ENCODE results near the gene RRP15. TPM values are rescaled to one million over a fixed set of nuclear protein-coding genes. Genes with fewer than 3 reads are reported as not detected.

Gene RRP15, protein sequence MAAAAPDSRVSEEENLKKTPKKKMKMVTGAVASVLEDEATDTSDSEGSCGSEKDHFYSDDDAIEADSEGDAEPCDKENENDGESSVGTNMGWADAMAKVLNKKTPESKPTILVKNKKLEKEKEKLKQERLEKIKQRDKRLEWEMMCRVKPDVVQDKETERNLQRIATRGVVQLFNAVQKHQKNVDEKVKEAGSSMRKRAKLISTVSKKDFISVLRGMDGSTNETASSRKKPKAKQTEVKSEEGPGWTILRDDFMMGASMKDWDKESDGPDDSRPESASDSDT
- 10 to 100 TPM; 25.8 to 26.4 TPM for total RNA-seq
- long read RNA-seq, donor 1, full-length matches to known transcripts: 2 of 4 reads
- long read RNA-seq, donor 1, partial matches to known transcripts: 2 of 4 reads
- long read RNA-seq, donor 1, other reads (novel, unspliced or antisense): 0 of 4 reads
- long read RNA-seq, donor 2, full-length matches to known transcripts: 10 of 12 reads
- long read RNA-seq, donor 2, partial matches to known transcripts: 0 of 12 reads
- long read RNA-seq, donor 2, other reads (novel, unspliced or antisense): 2 of 12 reads

- peak; percentile 96 for DNase-seq (ENCODE audit: low spot score)
- intact Hi-C loops (cut with DNase I): no loop called here
These were observed at the start of gene RRP15 for GRCh38 chr1:218284917-218285635. Gene RRP15, plus strand, starts transcription at chr1:218285293. Its CDS starts 24 bp downstream, at chr1:218285317.

DNA sequence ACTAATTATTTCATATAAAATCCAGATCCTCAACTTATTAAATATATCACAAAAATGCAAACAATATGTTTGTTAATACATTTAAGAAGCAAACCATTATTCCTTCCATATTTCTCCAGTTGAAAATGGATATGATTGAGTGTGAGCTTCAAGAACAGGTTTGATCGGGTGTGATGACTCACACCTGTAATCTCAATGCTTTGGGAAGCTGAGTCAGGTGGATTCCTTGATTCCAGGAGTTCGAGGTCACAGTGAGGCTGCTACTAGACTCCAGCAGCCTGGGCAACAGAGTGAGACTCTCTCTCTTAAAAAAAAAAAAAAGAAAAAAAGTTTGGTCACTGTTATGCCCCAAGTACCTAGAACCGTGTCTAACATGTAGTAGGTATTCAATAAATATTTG lies 42.9 kb upstream of the RRP15 start:
- intact Hi-C loops (cut with DNase I): no loop called here
- no peak for DNase-seq (ENCODE audit: low spot score)

- no peak for DNase-seq (ENCODE audit: low spot score)
- intact Hi-C loops (cut with DNase I): no loop called here
These were observed 37.8 kb upstream of the RRP15 start for GRCh38 chr1:218247339-218247738.

DNA sequence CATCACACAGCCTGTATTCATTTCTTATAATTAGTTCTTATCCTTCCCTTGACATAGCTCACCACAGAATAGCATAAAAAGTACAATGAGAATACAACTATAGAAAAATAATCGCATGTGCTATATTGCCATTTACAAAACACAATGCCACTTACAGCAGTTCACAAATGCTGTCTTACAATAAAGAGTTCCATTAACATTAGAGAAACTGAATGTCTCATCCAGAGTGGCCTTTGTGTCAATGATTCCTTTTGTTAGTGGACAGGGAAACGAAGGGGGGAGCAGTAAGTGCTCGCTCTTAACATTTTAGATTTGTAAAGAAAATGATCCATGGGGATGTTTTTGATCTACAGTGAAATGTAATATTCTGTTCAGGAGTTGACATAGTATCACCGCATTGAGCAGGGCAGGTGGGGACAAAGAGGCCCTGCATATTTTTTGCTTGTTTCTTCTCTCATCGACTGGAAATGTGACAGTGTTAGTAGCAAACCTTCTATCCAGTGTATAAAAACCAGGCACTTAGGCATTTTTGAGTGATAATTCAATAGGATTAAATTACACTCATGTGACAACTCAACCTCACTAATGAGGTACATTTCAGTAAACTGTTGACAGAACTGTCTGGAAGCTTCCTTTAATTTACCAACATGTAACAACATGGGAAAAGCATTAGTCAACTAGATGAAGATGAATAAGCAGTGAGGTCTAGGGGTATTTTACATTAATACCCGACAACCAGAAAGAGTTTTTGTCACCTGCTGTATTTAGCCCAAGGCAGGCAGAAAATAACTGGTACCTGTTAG lies 35.6 kb upstream of the RRP15 start:
- DNase-seq (ENCODE audit: low spot score): no peak
- intact Hi-C loops (cut with DNase I): no loop called here

GRCh38 chr1:218250492-218250891 lies 34.6 kb upstream of the RRP15 start:
- DNase-seq (ENCODE audit: low spot score): no peak
- intact Hi-C loops (cut with DNase I): no loop called here

DNA sequence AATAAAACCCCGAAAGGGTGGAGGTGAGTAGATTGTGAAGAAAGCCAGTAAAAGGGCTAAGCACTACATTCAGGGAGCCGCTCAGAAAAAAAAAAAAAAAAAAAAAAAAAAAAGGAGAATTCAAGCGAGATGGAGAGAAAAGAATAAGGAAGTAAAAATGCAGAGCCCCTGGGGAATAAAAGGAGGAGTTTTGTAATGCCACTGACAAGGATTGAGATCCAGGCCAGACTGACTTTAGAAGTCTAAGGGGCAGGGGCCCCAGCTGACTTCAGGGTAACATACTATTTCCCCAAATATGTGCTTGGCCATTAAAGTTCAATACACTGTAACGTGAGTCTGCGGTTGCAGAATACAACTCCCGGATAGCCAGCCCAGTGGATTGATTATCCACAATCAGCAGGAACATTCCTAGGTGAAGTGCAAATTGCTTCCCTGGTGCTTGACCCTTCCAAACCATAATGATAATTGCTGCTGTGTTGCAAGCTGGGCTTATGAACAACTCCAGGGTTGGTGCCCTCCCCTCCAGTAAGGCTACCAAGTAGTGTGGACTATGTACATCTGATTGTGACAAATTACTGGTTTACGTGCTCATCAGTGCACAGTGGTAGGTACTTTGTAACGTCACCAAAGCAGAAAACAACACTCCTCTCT lies 30.7 kb upstream of the RRP15 start:
- DNase-seq (ENCODE audit: low spot score): no peak
- intact Hi-C loops (cut with DNase I): no loop called here

GRCh38 chr1:218255090-218255489 lies 30.0 kb upstream of the RRP15 start:
- intact Hi-C loops (cut with DNase I): no loop called here
- no peak for DNase-seq (ENCODE audit: low spot score)

- no peak for DNase-seq (ENCODE audit: low spot score)
- intact Hi-C loops (cut with DNase I): no loop called here
These were observed 27.7 kb upstream of the RRP15 start for GRCh38 chr1:218257371-218257770.

GRCh38 chr1:218257971-218258370 lies 27.1 kb upstream of the RRP15 start:
- intact Hi-C loops (cut with DNase I): no loop called here
- DNase-seq (ENCODE audit: low spot score): no peak

GRCh38 chr1:218259339-218259738 lies 25.8 kb upstream of the RRP15 start:
- intact Hi-C loops (cut with DNase I): no loop called here
- DNase-seq (ENCODE audit: low spot score): no peak

DNA sequence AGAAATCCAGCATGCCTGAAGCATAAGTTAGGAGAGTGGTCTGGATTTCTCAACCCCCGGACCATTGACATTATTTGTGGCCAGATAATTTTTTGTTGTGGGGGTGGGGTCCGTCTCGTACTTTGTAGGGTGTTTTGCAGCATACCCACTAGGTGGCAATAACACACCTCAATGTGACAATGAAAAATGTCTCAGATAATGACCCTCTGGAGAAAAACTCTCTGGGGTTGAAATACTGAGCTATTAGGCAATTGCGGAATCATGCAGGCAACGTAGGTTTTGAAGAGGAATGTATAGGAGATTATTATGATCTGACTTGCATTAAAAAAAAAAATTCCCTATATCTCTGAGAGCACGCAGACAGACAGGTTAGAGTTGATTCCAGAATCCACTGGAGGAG lies 25.3 kb upstream of the RRP15 start:
- DNase-seq (ENCODE audit: low spot score): no peak
- intact Hi-C loops (cut with DNase I): no loop called here

DNA sequence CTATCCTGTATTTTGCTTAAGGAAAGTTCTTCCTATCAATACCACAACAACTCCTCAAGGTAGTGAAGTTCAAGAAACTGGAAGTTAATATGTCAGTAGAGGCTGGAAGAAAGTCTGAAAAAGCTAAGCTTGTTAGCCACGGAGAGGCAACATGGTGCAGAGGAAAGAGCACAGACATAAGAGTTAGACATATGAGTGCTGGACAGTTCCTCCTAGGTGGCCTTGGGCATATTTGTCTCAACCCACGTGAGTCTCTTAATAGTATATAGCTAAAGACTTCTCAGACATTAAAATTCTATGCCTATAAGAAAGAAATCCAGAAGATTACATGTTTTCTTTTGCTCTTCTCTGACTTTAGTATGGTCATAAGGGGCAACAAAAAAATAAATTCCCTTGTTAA lies 22.8 kb upstream of the RRP15 start:
- intact Hi-C loops (cut with DNase I): no loop called here
- DNase-seq (ENCODE audit: low spot score): no peak

DNA sequence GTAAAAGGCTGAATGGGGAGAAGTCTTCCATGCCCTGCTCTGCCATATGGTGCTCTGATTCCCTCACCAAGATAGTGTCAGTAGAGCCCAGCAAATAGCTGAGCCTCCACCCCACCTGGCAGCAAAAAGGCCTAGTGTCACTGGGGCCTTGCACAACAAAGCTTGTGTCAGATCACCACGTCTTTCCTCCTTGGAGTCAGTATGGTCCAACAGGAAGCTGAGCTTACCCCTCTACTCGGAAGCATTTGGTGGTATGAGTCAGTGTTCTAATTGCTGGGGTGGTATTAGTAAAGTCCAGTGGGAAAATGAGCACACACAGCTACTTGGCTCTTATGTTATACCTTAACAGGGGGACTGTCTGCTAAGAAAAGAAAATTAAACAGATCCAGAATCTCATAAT lies 18.7 kb upstream of the RRP15 start:
- intact Hi-C loops (cut with DNase I): no loop called here
- DNase-seq (ENCODE audit: low spot score): no peak

- no peak for DNase-seq (ENCODE audit: low spot score)
These were observed 12.7 kb upstream of the RRP15 start for GRCh38 chr1:218272366-218272765.

GRCh38 chr1:218273762-218274479 lies 11.2 kb upstream of the RRP15 start:
- intact Hi-C loops (cut with DNase I): no loop called here
- no peak for DNase-seq (ENCODE audit: low spot score)

More at GRCh38 chr1:218272366-218272765, 12.7 kb upstream of the RRP15 start:
- intact Hi-C loops (cut with DNase I): no loop called here

GRCh38 chr1:218274511-218274910 lies 10.6 kb upstream of the RRP15 start:
- DNase-seq (ENCODE audit: low spot score): no peak
- intact Hi-C loops (cut with DNase I): no loop called here

DNA sequence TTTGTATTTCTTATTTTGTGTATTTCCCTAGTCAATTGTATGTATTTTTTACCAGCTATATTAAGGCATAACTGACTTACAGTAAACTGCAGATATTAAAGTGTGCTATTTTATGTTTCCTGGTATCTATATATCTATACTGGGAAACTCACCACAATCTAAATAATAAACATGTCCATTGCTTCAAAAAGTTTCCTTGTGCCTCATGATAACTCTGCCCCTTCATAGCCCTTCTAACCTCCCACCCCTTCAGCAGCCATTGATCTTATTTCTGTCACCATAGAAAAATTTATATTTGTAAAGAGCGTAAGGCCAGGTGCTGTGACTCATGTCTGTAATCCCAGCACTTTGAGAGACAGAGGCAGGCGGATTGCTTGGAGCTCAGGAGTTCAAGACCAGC lies 9.3 kb upstream of the RRP15 start:
- intact Hi-C loops (cut with DNase I): no loop called here
- no peak for DNase-seq (ENCODE audit: low spot score)

GRCh38 chr1:218281285-218281684 lies 3.8 kb upstream of the RRP15 start:
- intact Hi-C loops (cut with DNase I): no loop called here
- DNase-seq (ENCODE audit: low spot score): no peak
